Right cardiac atrium (tissue), 5 donors: ENCODE measurements around the gene DOCK9. TPM values are rescaled to one million over a fixed set of nuclear protein-coding genes. Genes with fewer than 3 reads are reported as not detected.
A peak's percentile ranks its signal among the peaks of the same experiment; 100 is the strongest.

Source experiments
- ATAC-seq, 2 donors: fragments of 200-7000 bp; cut with Tn5 transposase; one replicate each; pipeline versions ENCODE4 v1.8.0 to v1.9.1; 2020; ENCODE audit warnings: moderate library complexity in 2 of 2, mild to moderate bottlenecking in 1 of 2
- DNase-seq, 3 donors: peaks; one replicate each; pipeline ENCODE4 v3.0.0-alpha.2; 2020
- H3K27ac ChIP-seq: one replicate; pipeline ENCODE4 v1.5.1; 2013; ENCODE audit warnings: mild to moderate bottlenecking, low read length, control low read depth, moderate library complexity
- H3K27me3 ChIP-seq: one replicate; pipeline ENCODE4 v1.6.1; 2013; ENCODE audit not compliant: control insufficient read depth, insufficient read depth
- H3K4me1 ChIP-seq: one replicate; pipeline ENCODE4 v1.6.1; 2013; ENCODE audit warnings: low read length; ENCODE audit not compliant: control insufficient read depth, insufficient read depth
- H3K4me3 ChIP-seq: one replicate; pipeline ENCODE4 v1.5.1; 2013; ENCODE audit warnings: low read length, control low read depth
- H3K9me3 ChIP-seq: one replicate; pipeline ENCODE4 v1.6.1; 2013; ENCODE audit warnings: low read length; ENCODE audit not compliant: control insufficient read depth
- WGBS: extraction: QIAGEN DNeasy Blood & Tissue Kit; methylation state at CpG from one replicate; pipeline ENCODE4 v1.1.7; 2013; 5-methylcytosine and 5-hydroxymethylcytosine counted together
- intact Hi-C, 4 donors: fragments of 100-400 bp; cut with DNase I; formaldehyde crosslinking; loops; one replicate each; pipeline versions ENCODE4 v1.11.0 to v1.14.0; 2022 to 2023
- polyA plus RNA-seq: library from polyadenylated mRNA; stranded (reverse); fragments of 200-250 nt; gene quantifications from one replicate; pipeline ENCODE4 v1.2.3, GENCODE V29; 2013
- total RNA-seq, 4 donors: library from RNA; stranded (reverse); fragmentation: NEBNext Ultra II Directional; extraction: Animal tissue kit (Norgen Biotek cat#: 25700); gene quantifications; one replicate each; pipeline ENCODE4 v1.2.1, GENCODE V29; 2021
- donor health status: healthy with polysubstance abuse.
- donor health status: DM: no; HTN: yes; CAD: no.
- donor health status: DM: no; HTN: no; CAD: no.
- donor health status: DM: no; HTN: yes; CAD: no; lungs with severe emphysema.
- donor health status: DM: yes; HTN: yes; CAD: no.

The DOCK9 gene
- total and polyA plus RNA-seq, 5 donors, result 26.8 to 59.7 (median 55.4) TPM

GRCh38 chr13:98916403-98916802 lies 61.5 kb downstream of the DOCK9 start:
- intact Hi-C loops, result loop anchor here in 1 of 4 donors (10.0 kb wide), 1 partner anchor 58 kb away; the partner anchor contains the start of gene DOCK9
- 96% methylated on average over 1 of the region's 1 CpG for WGBS

GRCh38 chr13:98915981-98916380 lies 61.9 kb downstream of the DOCK9 start:
- WGBS, result 73% methylated on average over 5 of the region's 5 CpGs
- DNase-seq (no peak), ATAC-seq (no peak)
- Histone ChIP-seq H3K27me3 (no peaks in the 10 kb centered on the region), H3K9me3 (no peaks in the 10 kb centered on the region), H3K27ac (no peak overlapping the region), H3K4me3 (no peak overlapping the region), H3K4me1 (peaks cover 8% of the 10 kb centered on the region)
- intact Hi-C loops, result loop anchor here in 1 of 4 donors (10.0 kb wide), 1 partner anchor 59 kb away; the partner anchor contains the start of gene DOCK9

More at GRCh38 chr13:98916403-98916802, 61.5 kb downstream of the DOCK9 start:
- peaks cover 8% of the 10 kb centered on the region for H3K4me1 ChIP-seq
- ATAC-seq (no peak), DNase-seq (no peak)
- no peak overlapping the region for H3K27ac ChIP-seq
- no peak overlapping the region for H3K4me3 ChIP-seq
- H3K27me3 ChIP-seq, result no peaks in the 10 kb centered on the region
- no peaks in the 10 kb centered on the region for H3K9me3 ChIP-seq

GRCh38 chr13:98915563-98915962 lies 62.3 kb downstream of the DOCK9 start:
- Histone ChIP-seq H3K27ac (peak overlapping the region; percentile 4), H3K4me3 (no peak overlapping the region), H3K9me3 (no peaks in the 10 kb centered on the region), H3K27me3 (no peaks in the 10 kb centered on the region), H3K4me1 (peaks cover 12% of the 10 kb centered on the region)
- DNase-seq, result no peak
- ATAC-seq, result no peak
- WGBS, result 45% methylated on average over 1 of the region's 1 CpG
- intact Hi-C loops, result loop anchor here in 1 of 4 donors (10.0 kb wide), 1 partner anchor 59 kb away; the partner anchor contains the start of gene DOCK9

- WGBS, result 47% methylated on average over 5 of the region's 5 CpGs
- Histone ChIP-seq H3K27me3 (no peaks in the 10 kb centered on the region), H3K4me1 (peaks cover 11% of the 10 kb centered on the region), H3K27ac (no peak overlapping the region), H3K9me3 (no peaks in the 10 kb centered on the region), H3K4me3 (no peak overlapping the region)
- DNase-seq (no peak), ATAC-seq (no peak)
- intact Hi-C loops, result loop anchor here in 1 of 4 donors (10.0 kb wide), 1 partner anchor 61 kb away; the partner anchor contains the start of gene DOCK9
Measured at GRCh38 chr13:98913741-98914140, 64.1 kb downstream of the DOCK9 start.

GRCh38 chr13:98912846-98913245 lies 65.0 kb downstream of the DOCK9 start:
- intact Hi-C loops, result loop anchor here in 1 of 4 donors (10.0 kb wide), 1 partner anchor 62 kb away; the partner anchor contains the start of gene DOCK9
- Histone ChIP-seq H3K27ac (no peak overlapping the region), H3K27me3 (no peaks in the 10 kb centered on the region), H3K9me3 (no peaks in the 10 kb centered on the region), H3K4me1 (peaks cover 9% of the 10 kb centered on the region), H3K4me3 (no peak overlapping the region)
- DNase-seq, result no peak
- ATAC-seq, result no peak

GRCh38 chr13:98910501-98910951 lies 67.3 kb downstream of the DOCK9 start:
- DNase-seq, result peak in 1 of 3 donors; percentile 31
- H3K4me1 ChIP-seq, result peaks cover 7% of the 10 kb centered on the region

GRCh38 chr13:98909016-98909415 lies 68.8 kb downstream of the DOCK9 start:
- intact Hi-C loops, result no loop called here
- H3K27me3 ChIP-seq, result no peaks in the 10 kb centered on the region
- WGBS, result 82% methylated on average over 3 of the region's 3 CpGs
- no peaks in the 10 kb centered on the region for H3K9me3 ChIP-seq
- DNase-seq, result no peak
- no peak overlapping the region for H3K4me3 ChIP-seq
- peaks cover 7% of the 10 kb centered on the region for H3K4me1 ChIP-seq
- peak in 1 of 2 donors; percentile 56 for ATAC-seq
- no peak overlapping the region for H3K27ac ChIP-seq

More at GRCh38 chr13:98910501-98910951, 67.3 kb downstream of the DOCK9 start:
- ATAC-seq, result peak; percentile 91 to 95
- peak overlapping the region; percentile 33 for H3K27ac ChIP-seq
- no peaks in the 10 kb centered on the region for H3K27me3 ChIP-seq
- 36% methylated on average over 2 of the region's 2 CpGs for WGBS
- no peaks in the 10 kb centered on the region for H3K9me3 ChIP-seq
- H3K4me3 ChIP-seq, result no peak overlapping the region
- intact Hi-C loops, result loop anchor here in 1 of 4 donors (10.0 kb wide), 1 partner anchor 64 kb away; the partner anchor contains the start of gene DOCK9

GRCh38 chr13:98906746-98907502 lies 70.9 kb downstream of the DOCK9 start:
- ATAC-seq, result no peak

GRCh38 chr13:98905199-98905598 lies 72.7 kb downstream of the DOCK9 start:
- H3K4me1 ChIP-seq, result peaks cover 2% of the 10 kb centered on the region
- H3K9me3 ChIP-seq, result no peaks in the 10 kb centered on the region
- no peaks in the 10 kb centered on the region for H3K27me3 ChIP-seq
- ATAC-seq, result no peak
- intact Hi-C loops, result no loop called here
- no peak overlapping the region for H3K27ac ChIP-seq
- no peak overlapping the region for H3K4me3 ChIP-seq
- DNase-seq, result no peak
- 80% methylated on average over 2 of the region's 2 CpGs for WGBS

More at GRCh38 chr13:98906746-98907502, 70.9 kb downstream of the DOCK9 start:
- WGBS, result 95% methylated on average over 8 of the region's 8 CpGs
- Histone ChIP-seq H3K4me1 (peaks cover 7% of the 10 kb centered on the region), H3K27ac (no peak overlapping the region), H3K9me3 (no peaks in the 10 kb centered on the region), H3K27me3 (no peaks in the 10 kb centered on the region), H3K4me3 (no peak overlapping the region)
- no peak for DNase-seq
- intact Hi-C loops, result no loop called here

GRCh38 chr13:98900442-98900841 lies 77.4 kb downstream of the DOCK9 start:
- Histone ChIP-seq H3K4me1 (peaks cover 2% of the 10 kb centered on the region), H3K4me3 (no peak overlapping the region), H3K27ac (no peak overlapping the region), H3K27me3 (no peaks in the 10 kb centered on the region), H3K9me3 (no peaks in the 10 kb centered on the region)
- DNase-seq, result no peak
- ATAC-seq, result no peak
- intact Hi-C loops, result no loop called here
- 94% methylated on average over 2 of the region's 2 CpGs for WGBS

- H3K4me1 ChIP-seq, result peaks cover 3% of the 10 kb centered on the region
Measured at GRCh38 chr13:98897706-98898105, 80.2 kb downstream of the DOCK9 start.

More at GRCh38 chr13:98897706-98898105, 80.2 kb downstream of the DOCK9 start:
- Histone ChIP-seq H3K4me3 (no peak overlapping the region), H3K27ac (no peak overlapping the region), H3K27me3 (no peaks in the 10 kb centered on the region), H3K9me3 (no peaks in the 10 kb centered on the region)
- WGBS, result 98% methylated on average over 1 of the region's 1 CpG
- ATAC-seq (no peak), DNase-seq (no peak)
- intact Hi-C loops, result no loop called here
